Measurements from ENCODE around the gene PREX1. TPM values are rescaled to one million over a fixed set of nuclear protein-coding genes. Genes with fewer than 3 reads are reported as not detected.

Gene PREX1
- total RNA-seq, 1 experiment from 2014 or later: 20.0 TPM

DNA sequence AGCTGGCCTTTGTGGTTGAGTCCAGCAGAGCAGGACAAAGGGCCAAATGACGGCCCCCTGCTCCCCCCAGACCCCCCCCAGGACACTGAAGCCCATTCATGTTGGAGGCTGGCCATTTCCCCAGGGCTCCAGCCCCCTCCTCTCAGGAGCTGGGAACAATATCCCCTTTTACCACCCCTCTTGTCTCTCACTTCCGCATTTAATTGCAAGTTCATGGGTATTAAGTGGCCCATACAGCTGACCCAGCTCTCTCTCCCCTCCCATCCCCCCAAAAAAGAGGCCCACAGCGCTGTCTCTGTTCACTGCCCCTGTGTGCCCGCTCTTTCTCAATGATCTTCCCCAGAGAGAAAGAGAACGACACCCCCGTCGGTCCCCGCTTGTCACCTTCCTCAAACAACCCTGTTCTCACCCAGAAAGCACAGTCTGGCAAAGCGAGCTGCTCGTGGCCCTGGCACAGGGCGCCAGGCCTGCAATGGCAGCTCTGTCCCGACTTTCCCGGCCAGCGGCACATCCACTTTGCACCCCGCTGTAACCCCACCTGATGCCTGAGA, 30.4 kb downstream of the PREX1 start:
- ATAC-seq: no peak
- BruUV-seq (replicated peaks): no TSS peak
- no peak for DNase-seq (ENCODE audit: low read depth, low spot score)
- Histone ChIP-seq H3K9me3 (ENCODE audit: control insufficient read depth, insufficient read depth, low read depth, low read length) (no peaks in the 10 kb centered on the region), H3K27me3 (ENCODE audit: control insufficient read depth, insufficient read depth, low read length) (no peaks in the 10 kb centered on the region), H3K27ac (ENCODE audit: low read length) (no peak overlapping the region), H3K4me3 (ENCODE audit: low read depth in 2 of 2, low read length in 2 of 2) (no peak overlapping the region), H3K36me3 (ENCODE audit: control insufficient read depth, insufficient read depth, low read length) (no peaks in the 10 kb centered on the region), H3K4me1 (ENCODE audit: control insufficient read depth, insufficient read depth, low read length) (no peaks in the 10 kb centered on the region)
- in situ Hi-C loops (cut with HindIII; ENCODE audit: low pct_unique_long_range_greater_than_20kb, low sequenced_read_pairs) (no loop called here), intact Hi-C loops (cut with micrococcal nuclease; ENCODE audit: unreplicated experiment) (no loop called here)
- CTCF ChIA-PET: no interaction called here
- POLR2A ChIA-PET: no interaction called here
- TF ChIP-seq POLR2AphosphoS5 (IDR thresholded peaks at IDR 0.05; ENCODE audit: low read depth, low read length): no peak
- no peak for TF ChIP-seq SIN3A (IDR thresholded peaks at IDR 0.05; ENCODE audit: borderline replicate concordance, insufficient read depth, low read depth, low read length)
- TF ChIP-seq, protein P1, sequence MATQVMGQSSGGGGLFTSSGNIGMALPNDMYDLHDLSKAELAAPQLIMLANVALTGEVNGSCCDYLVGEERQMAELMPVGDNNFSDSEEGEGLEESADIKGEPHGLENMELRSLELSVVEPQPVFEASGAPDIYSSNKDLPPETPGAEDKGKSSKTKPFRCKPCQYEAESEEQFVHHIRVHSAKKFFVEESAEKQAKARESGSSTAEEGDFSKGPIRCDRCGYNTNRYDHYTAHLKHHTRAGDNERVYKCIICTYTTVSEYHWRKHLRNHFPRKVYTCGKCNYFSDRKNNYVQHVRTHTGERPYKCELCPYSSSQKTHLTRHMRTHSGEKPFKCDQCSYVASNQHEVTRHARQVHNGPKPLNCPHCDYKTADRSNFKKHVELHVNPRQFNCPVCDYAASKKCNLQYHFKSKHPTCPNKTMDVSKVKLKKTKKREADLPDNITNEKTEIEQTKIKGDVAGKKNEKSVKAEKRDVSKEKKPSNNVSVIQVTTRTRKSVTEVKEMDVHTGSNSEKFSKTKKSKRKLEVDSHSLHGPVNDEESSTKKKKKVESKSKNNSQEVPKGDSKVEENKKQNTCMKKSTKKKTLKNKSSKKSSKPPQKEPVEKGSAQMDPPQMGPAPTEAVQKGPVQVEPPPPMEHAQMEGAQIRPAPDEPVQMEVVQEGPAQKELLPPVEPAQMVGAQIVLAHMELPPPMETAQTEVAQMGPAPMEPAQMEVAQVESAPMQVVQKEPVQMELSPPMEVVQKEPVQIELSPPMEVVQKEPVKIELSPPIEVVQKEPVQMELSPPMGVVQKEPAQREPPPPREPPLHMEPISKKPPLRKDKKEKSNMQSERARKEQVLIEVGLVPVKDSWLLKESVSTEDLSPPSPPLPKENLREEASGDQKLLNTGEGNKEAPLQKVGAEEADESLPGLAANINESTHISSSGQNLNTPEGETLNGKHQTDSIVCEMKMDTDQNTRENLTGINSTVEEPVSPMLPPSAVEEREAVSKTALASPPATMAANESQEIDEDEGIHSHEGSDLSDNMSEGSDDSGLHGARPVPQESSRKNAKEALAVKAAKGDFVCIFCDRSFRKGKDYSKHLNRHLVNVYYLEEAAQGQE (IDR thresholded peaks at IDR 0.05; ENCODE audit: insufficient read depth in 1 of 2, low read depth in 2 of 2, low read length in 1 of 2): no peak
- TF ChIP-seq, protein P2, sequence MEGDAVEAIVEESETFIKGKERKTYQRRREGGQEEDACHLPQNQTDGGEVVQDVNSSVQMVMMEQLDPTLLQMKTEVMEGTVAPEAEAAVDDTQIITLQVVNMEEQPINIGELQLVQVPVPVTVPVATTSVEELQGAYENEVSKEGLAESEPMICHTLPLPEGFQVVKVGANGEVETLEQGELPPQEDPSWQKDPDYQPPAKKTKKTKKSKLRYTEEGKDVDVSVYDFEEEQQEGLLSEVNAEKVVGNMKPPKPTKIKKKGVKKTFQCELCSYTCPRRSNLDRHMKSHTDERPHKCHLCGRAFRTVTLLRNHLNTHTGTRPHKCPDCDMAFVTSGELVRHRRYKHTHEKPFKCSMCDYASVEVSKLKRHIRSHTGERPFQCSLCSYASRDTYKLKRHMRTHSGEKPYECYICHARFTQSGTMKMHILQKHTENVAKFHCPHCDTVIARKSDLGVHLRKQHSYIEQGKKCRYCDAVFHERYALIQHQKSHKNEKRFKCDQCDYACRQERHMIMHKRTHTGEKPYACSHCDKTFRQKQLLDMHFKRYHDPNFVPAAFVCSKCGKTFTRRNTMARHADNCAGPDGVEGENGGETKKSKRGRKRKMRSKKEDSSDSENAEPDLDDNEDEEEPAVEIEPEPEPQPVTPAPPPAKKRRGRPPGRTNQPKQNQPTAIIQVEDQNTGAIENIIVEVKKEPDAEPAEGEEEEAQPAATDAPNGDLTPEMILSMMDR (IDR thresholded peaks at IDR 0.05): no peak
- no peak for TF ChIP-seq TCF7L2 (IDR thresholded peaks at IDR 0.05; ENCODE audit: low read depth, low read length)

DNA sequence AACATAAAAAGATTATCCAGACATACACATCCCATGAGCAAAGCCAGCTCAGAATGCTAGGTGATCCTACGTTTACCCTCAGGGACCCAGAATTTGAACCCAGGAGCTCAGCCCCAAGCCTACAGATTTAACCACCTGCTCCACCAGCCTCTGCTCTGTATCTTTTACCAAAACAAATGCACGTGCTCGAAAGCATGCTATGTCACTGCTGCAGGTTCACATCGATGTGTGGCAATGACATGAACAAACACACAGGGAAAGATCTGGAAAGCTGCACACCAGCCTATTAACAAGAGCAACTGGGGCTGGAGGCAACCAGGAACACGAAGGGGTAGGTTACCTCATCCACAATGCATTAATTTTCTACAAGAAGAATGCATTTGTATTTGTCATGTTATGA, 32.1 kb downstream of the PREX1 start:
- POLR2A ChIA-PET: no interaction called here
- no peak overlapping the region for H3K4me3 ChIP-seq (ENCODE audit: low read depth in 2 of 2, low read length in 2 of 2)
- peaks cover 10% of the 10 kb centered on the region for H3K4me1 ChIP-seq (ENCODE audit: control insufficient read depth, insufficient read depth, low read length)
- BruUV-seq (replicated peaks): no TSS peak
- DNase-seq (ENCODE audit: low read depth, low spot score) (no peak), ATAC-seq (no peak)
- in situ Hi-C loops (cut with HindIII; ENCODE audit: low pct_unique_long_range_greater_than_20kb, low sequenced_read_pairs): no loop called here
- no peak overlapping the region for H3K27ac ChIP-seq (ENCODE audit: low read length)
- CTCF ChIA-PET: no interaction called here
- TF ChIP-seq SIN3A (IDR thresholded peaks at IDR 0.05; ENCODE audit: borderline replicate concordance, insufficient read depth, low read depth, low read length): no peak
- TF ChIP-seq TCF7L2 (IDR thresholded peaks at IDR 0.05; ENCODE audit: low read depth, low read length): no peak
- TF ChIP-seq, protein P2 (IDR thresholded peaks at IDR 0.05): no peak
- TF ChIP-seq, protein P1 (IDR thresholded peaks at IDR 0.05; ENCODE audit: insufficient read depth in 1 of 2, low read depth in 2 of 2, low read length in 1 of 2): no peak
- TF ChIP-seq POLR2AphosphoS5 (IDR thresholded peaks at IDR 0.05; ENCODE audit: low read depth, low read length): no peak
- no peaks in the 10 kb centered on the region for H3K36me3 ChIP-seq (ENCODE audit: control insufficient read depth, insufficient read depth, low read length)
- H3K27me3 ChIP-seq (ENCODE audit: control insufficient read depth, insufficient read depth, low read length): no peaks in the 10 kb centered on the region
- intact Hi-C loops (cut with micrococcal nuclease; ENCODE audit: unreplicated experiment): no loop called here
- no peaks in the 10 kb centered on the region for H3K9me3 ChIP-seq (ENCODE audit: control insufficient read depth, insufficient read depth, low read depth, low read length)

All from Panc1 (cell line).